GM12872 (cell line): ENCODE measurements around the gene GSC2.

Experiments used
- CTCF ChIP-seq: IDR thresholded peaks from 3 replicates; pipeline ENCODE4 v1.5.1; 2011; ENCODE audit warnings: low read depth, mild to moderate bottlenecking, low read length, moderate library complexity; ENCODE audit not compliant: insufficient read depth

Gene GSC2

DNA sequence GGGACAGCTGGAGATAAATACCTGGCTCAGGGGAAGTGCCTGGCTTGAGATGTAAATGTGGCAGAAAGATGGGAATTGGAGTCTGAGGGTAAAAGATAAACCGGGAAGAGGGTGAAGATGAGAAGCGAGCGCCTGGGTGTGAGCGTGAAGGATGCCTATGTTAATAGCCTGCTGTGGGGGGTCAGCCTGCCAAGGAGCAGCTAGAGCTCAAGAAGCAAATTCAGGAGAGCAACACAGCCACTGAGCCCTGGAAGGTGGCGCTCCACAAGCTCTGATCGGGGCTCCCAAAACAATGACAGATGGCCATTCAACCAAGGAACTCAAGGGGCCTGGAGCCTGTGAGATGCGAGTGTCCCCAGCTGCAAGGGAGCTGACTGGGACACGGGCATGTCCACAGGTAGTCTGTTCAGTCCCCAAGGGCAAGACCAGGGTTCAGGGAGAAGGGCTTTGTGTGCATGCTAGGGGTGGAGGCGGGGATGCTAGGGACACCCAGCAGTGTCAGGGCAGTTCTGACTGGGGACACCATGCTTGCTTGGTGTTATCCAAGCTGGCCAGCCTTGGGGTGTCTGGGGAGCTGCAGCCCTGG is 2.8 kb downstream of the GSC2 start:
- no peak for TF ChIP-seq CTCF

DNA sequence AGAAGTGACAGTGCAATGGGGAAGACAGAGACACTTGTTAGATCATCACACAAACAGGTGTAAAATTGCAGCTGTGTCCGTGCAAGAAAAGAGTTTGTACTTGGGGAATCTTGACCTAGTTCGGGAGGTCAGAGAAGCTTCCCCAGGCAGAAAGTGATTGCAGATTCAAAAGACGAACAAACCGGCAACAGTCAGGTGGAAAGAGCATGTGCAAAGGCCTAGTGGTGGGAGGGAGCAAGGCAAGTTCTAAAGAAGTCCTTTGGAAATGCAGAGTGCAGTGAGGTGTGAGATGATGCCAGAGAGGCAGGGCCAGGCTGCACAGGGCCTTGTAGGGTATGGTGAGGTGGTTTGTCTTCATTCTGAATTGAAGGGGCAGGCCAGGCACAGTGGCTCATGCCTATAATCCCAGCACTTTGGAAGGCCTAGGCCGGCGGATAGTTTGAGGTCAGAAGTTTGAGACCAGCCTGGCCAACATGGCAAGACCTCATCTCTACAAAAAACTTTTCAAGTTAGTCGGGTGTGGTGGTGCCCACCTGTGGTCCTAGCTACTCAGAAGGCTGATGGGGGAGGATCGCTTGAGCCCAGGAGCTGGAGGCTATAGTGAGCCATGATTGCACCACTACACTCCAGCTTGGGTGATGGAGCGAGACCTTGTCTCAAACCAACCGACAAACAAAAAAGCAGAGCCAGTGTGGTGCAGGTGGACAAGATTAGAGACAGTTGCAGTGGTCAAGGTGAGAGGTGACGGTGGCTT is 3.7 kb downstream of the GSC2 start:
- no peak for TF ChIP-seq CTCF

- TF ChIP-seq CTCF = no peak
Observed at GRCh38 chr22:19143967-19144400, 6.1 kb downstream of the GSC2 start.

GRCh38 chr22:19143212-19143611 is 6.9 kb downstream of the GSC2 start:
- no peak for TF ChIP-seq CTCF

DNA sequence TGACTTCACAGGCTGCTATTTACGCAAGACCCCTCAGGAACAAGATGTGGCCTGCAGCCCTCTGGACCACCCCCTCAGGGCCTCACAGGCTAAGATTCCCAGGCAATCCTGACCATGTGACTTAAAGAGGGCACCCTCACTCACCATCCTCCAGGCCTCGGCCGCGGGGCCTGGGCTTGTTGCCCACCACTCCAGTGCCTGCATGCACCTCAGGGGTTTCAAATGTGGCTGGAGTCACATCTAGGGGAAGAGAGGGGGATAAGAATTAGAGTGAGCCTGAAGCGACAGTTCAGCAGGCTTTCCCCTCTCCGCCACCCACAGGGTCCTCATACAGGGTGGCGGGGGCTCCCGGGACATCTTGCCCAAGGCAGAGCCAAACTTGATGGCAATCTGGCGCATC is 7.7 kb downstream of the GSC2 start:
- TF ChIP-seq CTCF = no peak

GRCh38 chr22:19139974-19140373 is 10.1 kb downstream of the GSC2 start:
- no peak for TF ChIP-seq CTCF

GRCh38 chr22:19139001-19139356 is 11.1 kb downstream of the GSC2 start:
- TF ChIP-seq CTCF = no peak
